K562 (cell line): ENCODE data around the gene ELMO1. TPM values are rescaled to one million over a fixed set of nuclear protein-coding genes. Genes with fewer than 3 reads are reported as not detected.

ENCODE experiments used
- ATAC-seq: fragments of 200-7000 bp; cut with Tn5 transposase; 3 replicates; pipeline ENCODE4 v1.9.1; 2020; ENCODE audit warnings: moderate library complexity
- BruUV-seq: library from RNA; stranded (reverse); fragments of 400-500 nt; replicated peaks from 2 replicates; lab custom pipeline; 2021; lab: Mats Ljungman, UMichigan
- CTCF ChIA-PET: fragments of 300-600 bp; formaldehyde crosslinking; extraction: SDS; loops from one replicate; lab custom pipeline; 2021; ENCODE audit warnings: low intra/inter-chr PET ratio; lab: Yijun Ruan, JAX
- POLR2A ChIA-PET: fragments of 300-600, 350-650 bp; sonication (Branson Sonifier 250); formaldehyde crosslinking; extraction: SDS; loops from one replicate; lab custom pipeline; 2021; ENCODE audit warnings: antibody characterized with exemption, inconsistent platforms; lab: Yijun Ruan, JAX
- DNase-seq, 4 experiments: peaks; one replicate each; pipeline versions ENCODE4 v3.0.0 to v3.0.0-alpha.2; 2011 to 2018; ENCODE audit warnings: low spot score in 3 of 4, mixed read lengths in 3 of 4; ENCODE audit errors: extremely low read depth in 1 of 4
- FAIRE-seq: peaks from 2 replicates; lab custom pipeline; 2011; peaks lifted over from hg19 to GRCh38; lab: Jason Lieb, UNC
- H2AFZ ChIP-seq: 2 replicates; pipeline ENCODE4 v1.6.0; 2011; ENCODE audit warnings: low read depth, low read length, control low read depth, inconsistent platforms
- H3K27ac ChIP-seq: fragments of 200-600 bp; 3 replicates; pipeline ENCODE4 v1.8.0; 2011; ENCODE audit warnings: low read depth, mild to moderate bottlenecking, control low read depth, inconsistent platforms, low read length, moderate library complexity, mixed read lengths; ENCODE audit errors: extremely low read depth
- H3K27me3 ChIP-seq, 2 experiments: fragments of 300-600 bp in 1 of 2; 2 replicates in 1 of 2; 3 replicates in 1 of 2; pipeline versions ENCODE4 v1.6.0 to v1.8.0; 2011; ENCODE audit warnings: inconsistent platforms in 2 of 2, low read length in 2 of 2, mild to moderate bottlenecking in 1 of 2, mixed read lengths in 1 of 2, moderate library complexity in 1 of 2; ENCODE audit not compliant: control insufficient read depth in 2 of 2, insufficient read depth in 2 of 2
- H3K36me3 ChIP-seq: fragments of 300-600 bp; 3 replicates; pipeline ENCODE4 v1.8.0; 2011; ENCODE audit warnings: mild to moderate bottlenecking, low read length, inconsistent platforms; ENCODE audit not compliant: control insufficient read depth, insufficient read depth
- H3K4me1 ChIP-seq, 2 experiments: fragments of 200-600 bp in 1 of 2; replicated peaks in 1 of 2; 2 replicates in 1 of 2; 3 replicates in 1 of 2; pipeline versions ENCODE4 v1.5.1 to v1.8.0; 2011; ENCODE audit warnings: inconsistent platforms in 2 of 2, low read length in 2 of 2, mild to moderate bottlenecking in 1 of 2, mixed read lengths in 1 of 2, moderate library complexity in 1 of 2; ENCODE audit not compliant: control insufficient read depth in 2 of 2, insufficient read depth in 2 of 2
- H3K4me2 ChIP-seq: 2 replicates; pipeline ENCODE4 v1.6.1; 2011; ENCODE audit warnings: low read length, control low read depth, inconsistent platforms, mixed read lengths; ENCODE audit not compliant: insufficient read depth
- H3K4me3 ChIP-seq: fragments of 200-600 bp; sonication (generic), shearing (Covaris generic); 2 replicates; pipeline ENCODE4 v1.5.1; 2016; ENCODE audit warnings: control low read depth, inconsistent platforms
- H3K79me2 ChIP-seq: fragments of 200-600 bp; 3 replicates; pipeline ENCODE4 v1.8.0; 2011; ENCODE audit warnings: low read length, inconsistent platforms; ENCODE audit not compliant: control insufficient read depth, insufficient read depth
- H3K9ac ChIP-seq, 2 experiments: 2 replicates each; pipeline versions ENCODE4 v1.6.0 to v1.6.1; 2011; ENCODE audit warnings: low read depth in 2 of 2, low read length in 2 of 2, control low read depth in 1 of 2, inconsistent platforms in 1 of 2, mild to moderate bottlenecking in 1 of 2, mixed read lengths in 1 of 2; ENCODE audit not compliant: insufficient read depth in 1 of 2
- H3K9me1 ChIP-seq: one replicate; pipeline ENCODE4 v1.6.0; 2011; ENCODE audit warnings: inconsistent platforms, mild to moderate bottlenecking, low read length, moderate library complexity; ENCODE audit not compliant: control insufficient read depth, insufficient read depth
- H3K9me3 ChIP-seq: replicated peaks from 2 replicates; pipeline ENCODE4 v1.5.1; 2011; ENCODE audit warnings: low read depth, low read length, inconsistent platforms; ENCODE audit not compliant: control insufficient read depth, insufficient read depth
- H4K20me1 ChIP-seq: replicated peaks from 2 replicates; pipeline ENCODE4 v1.6.1; 2011; ENCODE audit warnings: low read length, inconsistent platforms, mixed read lengths; ENCODE audit not compliant: control insufficient read depth, insufficient read depth
- CHD4 ChIP-seq: fragments of 200-600 bp; sonication (generic); IDR thresholded peaks from 3 replicates; pipeline ENCODE4 v1.6.1; 2012; ENCODE audit warnings: low read depth, mild to moderate bottlenecking, mixed read lengths, low read length, inconsistent platforms; ENCODE audit not compliant: insufficient read depth, insufficient replicate concordance, poor library complexity, severe bottlenecking
- ELF1 ChIP-seq: fragments of 200-800 bp; sonication (Bioruptor generic); IDR thresholded peaks from 2 replicates; pipeline ENCODE4 v1.6.1; 2016; ENCODE audit warnings: missing genetic modification characterization, missing compliant biosample characterization
- KDM2B ChIP-seq: fragments of 250-450 bp; sonication (Bioruptor Pico); IDR thresholded peaks from 2 replicates; pipeline ENCODE4 v1.8.0; 2021; ENCODE audit warnings: mild to moderate bottlenecking, moderate library complexity
- KDM5B ChIP-seq: fragments of 200-600 bp; sonication (generic); IDR thresholded peaks from 2 replicates; pipeline ENCODE4 v1.6.1; 2012; ENCODE audit warnings: low read depth, mild to moderate bottlenecking, moderate library complexity, low read length, control low read depth, inconsistent platforms; ENCODE audit not compliant: insufficient replicate concordance
- MAFG ChIP-seq: fragments of 450-650 bp; conservative IDR thresholded peaks from 2 replicates; pipeline ENCODE4 v1.6.1; 2016; ENCODE audit warnings: missing genetic modification characterization, missing compliant biosample characterization
- MECOM ChIP-seq: fragments of 250-450 bp; sonication (Bioruptor Pico); IDR thresholded peaks from 2 replicates; pipeline ENCODE4 v1.8.0; 2022; ENCODE audit warnings: inconsistent platforms
- NFE2 ChIP-seq: IDR thresholded peaks from 2 replicates; pipeline ENCODE4 v1.6.1; 2014; ENCODE audit warnings: antibody characterized with exemption, low read depth
- RREB1 ChIP-seq: fragments of 250-450 bp; sonication (Bioruptor Pico); IDR thresholded peaks from 2 replicates; pipeline ENCODE4 v1.4.0; 2020
- RUNX1 ChIP-seq: sonication (generic); IDR thresholded peaks from 2 replicates; pipeline ENCODE4 v1.6.1; 2016; ENCODE audit warnings: antibody characterized with exemption, low read depth
- SMARCA4 ChIP-seq: fragments of 450-650 bp; IDR thresholded peaks from 2 replicates; pipeline ENCODE4 v1.6.1; 2016
- SRSF9 ChIP-seq: fragments of 200-400 bp; formaldehyde crosslinking; IDR thresholded peaks from 2 replicates; pipeline ENCODE4 v1.6.1; 2017; ENCODE audit warnings: low read depth, low read length, borderline replicate concordance
- ZEB2 ChIP-seq: fragments of 450-650 bp; IDR thresholded peaks from 2 replicates; pipeline ENCODE4 v1.6.1; 2016
- ZNF174 ChIP-seq: fragments of 250-450 bp; sonication (Bioruptor Pico); IDR thresholded peaks from 2 replicates; pipeline ENCODE4 v1.4.0; 2020; ENCODE audit warnings: mild to moderate bottlenecking
- ZNF324 ChIP-seq: fragments of 250-450 bp; sonication (Bioruptor Pico); IDR thresholded peaks from 2 replicates; pipeline ENCODE4 v1.4.0; 2020; ENCODE audit warnings: mild to moderate bottlenecking
- ZNF639 ChIP-seq, 2 experiments: fragments of 200-800 bp in 1 of 2; sonication (Bioruptor generic) in 1 of 2; sonication (generic) in 1 of 2; formaldehyde crosslinking in 1 of 2; IDR thresholded peaks in 1 of 2; conservative IDR thresholded peaks in 1 of 2; 2 replicates each; pipeline versions ENCODE4 v1.5.0 to v1.6.1; 2016 to 2020; ENCODE audit warnings: missing compliant biosample characterization in 1 of 2, missing genetic modification characterization in 1 of 2, missing genetic modification reagents in 1 of 2
- ZNF785 ChIP-seq: fragments of 250-450 bp; sonication (Bioruptor Pico); IDR thresholded peaks from 2 replicates; pipeline ENCODE4 v1.4.0; 2020; ENCODE audit warnings: mild to moderate bottlenecking
- WGBS: fragments of 100-300 bp; shearing (Covaris generic); methylation state at CpG from one replicate; pipeline ENCODE4 v1.1.6; 2016; ENCODE audit warnings: low coverage, mixed read lengths; ENCODE audit not compliant: insufficient coverage; ENCODE audit errors: missing lambda C conversion rate; 5-methylcytosine and 5-hydroxymethylcytosine counted together
- in situ Hi-C: fragments of 300-500 bp; cut with MboI; formaldehyde crosslinking; loops from 4 replicates; pipeline ENCODE4 v1.15.0; 2018; ENCODE audit warnings: inconsistent platforms, mixed read lengths
- intact Hi-C: fragments of 100-400 bp; cut with micrococcal nuclease; formaldehyde crosslinking; loops from 2 replicates; pipeline ENCODE4 v1.14.2; 2022
- polyA plus RNA-seq, 8 experiments: library from polyadenylated mRNA; depleted of rRNA in 4 of 8; stranded (reverse) in 5 of 8; unstranded in 3 of 8; fragments of >200 nt; fragmentation: Nextera tagmentation in 2 of 8; fragmentation: Illumina TruSeq in 1 of 8; extraction: Ambion mirVana in 2 of 8; extraction: Trizol in 1 of 8; gene quantifications; 2 replicates each; pipeline versions ENCODE4 v1.2.1 to v1.2.3, GENCODE V29; 2011 to 2014; ENCODE audit warnings: inconsistent platforms in 1 of 8, missing spikeins in 1 of 8
- total RNA-seq, 7 experiments: library from RNA; depleted of rRNA in 6 of 7; stranded (reverse); fragments of >200 nt in 6 of 7; fragmentation: Illumina TruSeq in 2 of 7; extraction: Trizol in 2 of 7; gene quantifications; 2 replicates each; pipeline versions ENCODE4 v1.2.1 to v1.2.3, GENCODE V29; 2011 to 2021; ENCODE audit warnings: low replicate concordance in 1 of 7

Gene ELMO1
- total and polyA plus RNA-seq, 9 of the 15 experiments (the other 6 are each of a cell fraction or from before 2014, with no cell fraction given), result 0.36 to 7.2 (median 3.6) TPM

- Histone ChIP-seq H3K27ac (no peak overlapping the region), H3K27me3 (no peaks in the 10 kb centered on the region), H3K9me1 (no peaks in the 10 kb centered on the region), H3K4me1 (no peaks in the 10 kb centered on the region), H4K20me1 (no peaks in the 10 kb centered on the region), H3K4me2 (no peak overlapping the region), H3K36me3 (no peaks in the 10 kb centered on the region), H3K79me2 (no peaks in the 10 kb centered on the region), H3K4me3 (no peak overlapping the region), H3K9ac (no peak overlapping the region), H3K9me3 (no peaks in the 10 kb centered on the region), H2AFZ (no peak overlapping the region)
- in situ Hi-C loops, result no loop called here
- FAIRE-seq (no peak), ATAC-seq (no peak), DNase-seq (no peak)
- WGBS, result 5% methylated on average over 6 of the region's 6 CpGs
- ChIA-PET CTCF (no interaction called here), POLR2A (no interaction called here)
- BruUV-seq, result no TSS peak
- TF ChIP-seq KDM5B, result no peak
- no peak for TF ChIP-seq MECOM (CRISPR knock-in tag)
- TF ChIP-seq ZNF324 (CRISPR knock-in tag), result no peak
- TF ChIP-seq ELF1, result no peak
- no peak for TF ChIP-seq MAFG
- TF ChIP-seq NFE2, result no peak
- no peak for TF ChIP-seq SRSF9
- no peak for TF ChIP-seq ZEB2
- TF ChIP-seq KDM2B (CRISPR knock-in tag), result no peak
- TF ChIP-seq ZNF639 (CRISPR knock-in tag; conservative IDR thresholded peaks at IDR 0.05 in 1 of 2, IDR thresholded peaks at IDR 0.05 in 1 of 2), result no peak
- no peak for TF ChIP-seq ZNF785 (CRISPR knock-in tag)
- no peak for TF ChIP-seq CHD4
- no peak for TF ChIP-seq RREB1
- TF ChIP-seq SMARCA4, result no peak
- no peak for TF ChIP-seq ZNF174
- TF ChIP-seq RUNX1, result no peak
- intact Hi-C loops, result no loop called here
Measured at GRCh38 chr7:37118004-37118403, 330.7 kb downstream of the ELMO1 start.
